Omental fat pad (tissue), 4 donors: ENCODE results near the gene RHOV. TPM values are rescaled to one million over a fixed set of nuclear protein-coding genes. Genes with fewer than 3 reads are reported as not detected.

Source experiments
- ATAC-seq: fragments of 150-250 bp; one replicate; pipeline ENCODE4 v1.9.1; 2016; ENCODE audit warnings: mild to moderate bottlenecking, moderate library complexity; ENCODE audit not compliant: low FRiP score
- DNase-seq: peaks from one replicate; pipeline ENCODE4 v3.0.0-alpha.2; 2019; ENCODE audit warnings: low spot score
- CTCF ChIP-seq, 3 donors: fragments of 450-650 bp; IDR thresholded peaks; one replicate each; pipeline ENCODE4 v1.5.1; 2016 to 2017; ENCODE audit warnings: antibody characterized with exemption in 3 of 3, mild to moderate bottlenecking in 3 of 3, moderate library complexity in 2 of 3
- total RNA-seq, 4 donors: library from RNA; depleted of rRNA; stranded (reverse); fragments of >200 nt; gene quantifications; one replicate each; pipeline ENCODE4 v1.1.0, GENCODE V29; 2016

The RHOV gene
- total RNA-seq, 4 donors from 2014 or later = not detected

GRCh38 chr15:40893733-40894680, 20.0 kb upstream of the RHOV start, which contains the start of gene VPS18:
VPS18 (plus strand) TSS chr15:40894450; CDS start chr15:40894769, 319 bp downstream.
- ATAC-seq (peak; percentile 95), DNase-seq (peak; percentile 99)
- TF ChIP-seq CTCF (IDR thresholded peaks at IDR 0.05) = peak in 2 of 3 donors; percentile 56 to 76

GRCh38 chr15:40893019-40893670, 19.1 kb upstream of the RHOV start:
- TF ChIP-seq CTCF (IDR thresholded peaks at IDR 0.05) = no peak
- DNase-seq (no peak), ATAC-seq (no peak)

- TF ChIP-seq CTCF (IDR thresholded peaks at IDR 0.05) = no peak
- DNase-seq = no peak
- no peak for ATAC-seq
These were observed 18.5 kb upstream of the RHOV start for GRCh38 chr15:40892447-40893012.

GRCh38 chr15:40891810-40892446, 17.9 kb upstream of the RHOV start:
- no peak for TF ChIP-seq CTCF (IDR thresholded peaks at IDR 0.05)
- ATAC-seq = no peak
- DNase-seq = no peak

GRCh38 chr15:40891138-40891537, 17.1 kb upstream of the RHOV start:
- DNase-seq (no peak), ATAC-seq (no peak)
- no peak for TF ChIP-seq CTCF (IDR thresholded peaks at IDR 0.05)

GRCh38 chr15:40889112-40889511, 15.1 kb upstream of the RHOV start:
- TF ChIP-seq CTCF (IDR thresholded peaks at IDR 0.05) = no peak
- no peak for DNase-seq
- ATAC-seq = no peak
